K562 (cell line): ENCODE data around the gene IQCK. TPM values are rescaled to one million over a fixed set of nuclear protein-coding genes. Genes with fewer than 3 reads are reported as not detected.

Experiments used
- ATAC-seq: fragments of 200-7000 bp; cut with Tn5 transposase; 3 replicates; pipeline ENCODE4 v1.9.1; 2020; ENCODE audit warnings: moderate library complexity
- BruUV-seq: library from RNA; stranded (reverse); fragments of 400-500 nt; replicated peaks from 2 replicates; lab custom pipeline; 2021; lab: Mats Ljungman, UMichigan
- CTCF ChIA-PET: fragments of 300-600 bp; formaldehyde crosslinking; extraction: SDS; loops from one replicate; lab custom pipeline; 2021; ENCODE audit warnings: low intra/inter-chr PET ratio; lab: Yijun Ruan, JAX
- POLR2A ChIA-PET: fragments of 300-600, 350-650 bp; sonication (Branson Sonifier 250); formaldehyde crosslinking; extraction: SDS; loops from one replicate; lab custom pipeline; 2021; ENCODE audit warnings: antibody characterized with exemption, inconsistent platforms; lab: Yijun Ruan, JAX
- DNase-seq, 4 experiments: peaks; one replicate each; pipeline versions ENCODE4 v3.0.0 to v3.0.0-alpha.2; 2011 to 2018; ENCODE audit warnings: low spot score in 3 of 4, mixed read lengths in 3 of 4; ENCODE audit errors: extremely low read depth in 1 of 4
- FAIRE-seq: peaks from 2 replicates; lab custom pipeline; 2011; peaks lifted over from hg19 to GRCh38; lab: Jason Lieb, UNC
- H2AFZ ChIP-seq: 2 replicates; pipeline ENCODE4 v1.6.0; 2011; ENCODE audit warnings: low read depth, low read length, control low read depth, inconsistent platforms
- H3K27ac ChIP-seq: fragments of 200-600 bp; 3 replicates; pipeline ENCODE4 v1.8.0; 2011; ENCODE audit warnings: low read depth, mild to moderate bottlenecking, control low read depth, inconsistent platforms, low read length, moderate library complexity, mixed read lengths; ENCODE audit errors: extremely low read depth
- H3K27me3 ChIP-seq, 2 experiments: fragments of 300-600 bp in 1 of 2; 2 replicates in 1 of 2; 3 replicates in 1 of 2; pipeline versions ENCODE4 v1.6.0 to v1.8.0; 2011; ENCODE audit warnings: inconsistent platforms in 2 of 2, low read length in 2 of 2, mild to moderate bottlenecking in 1 of 2, mixed read lengths in 1 of 2, moderate library complexity in 1 of 2; ENCODE audit not compliant: control insufficient read depth in 2 of 2, insufficient read depth in 2 of 2
- H3K36me3 ChIP-seq: fragments of 300-600 bp; 3 replicates; pipeline ENCODE4 v1.8.0; 2011; ENCODE audit warnings: mild to moderate bottlenecking, low read length, inconsistent platforms; ENCODE audit not compliant: control insufficient read depth, insufficient read depth
- H3K4me1 ChIP-seq, 2 experiments: fragments of 200-600 bp in 1 of 2; replicated peaks in 1 of 2; 2 replicates in 1 of 2; 3 replicates in 1 of 2; pipeline versions ENCODE4 v1.5.1 to v1.8.0; 2011; ENCODE audit warnings: inconsistent platforms in 2 of 2, low read length in 2 of 2, mild to moderate bottlenecking in 1 of 2, mixed read lengths in 1 of 2, moderate library complexity in 1 of 2; ENCODE audit not compliant: control insufficient read depth in 2 of 2, insufficient read depth in 2 of 2
- H3K4me2 ChIP-seq: 2 replicates; pipeline ENCODE4 v1.6.1; 2011; ENCODE audit warnings: low read length, control low read depth, inconsistent platforms, mixed read lengths; ENCODE audit not compliant: insufficient read depth
- H3K4me3 ChIP-seq: fragments of 200-600 bp; sonication (generic), shearing (Covaris generic); 2 replicates; pipeline ENCODE4 v1.5.1; 2016; ENCODE audit warnings: control low read depth, inconsistent platforms
- H3K79me2 ChIP-seq: fragments of 200-600 bp; 3 replicates; pipeline ENCODE4 v1.8.0; 2011; ENCODE audit warnings: low read length, inconsistent platforms; ENCODE audit not compliant: control insufficient read depth, insufficient read depth
- H3K9ac ChIP-seq, 2 experiments: 2 replicates each; pipeline versions ENCODE4 v1.6.0 to v1.6.1; 2011; ENCODE audit warnings: low read depth in 2 of 2, low read length in 2 of 2, control low read depth in 1 of 2, inconsistent platforms in 1 of 2, mild to moderate bottlenecking in 1 of 2, mixed read lengths in 1 of 2; ENCODE audit not compliant: insufficient read depth in 1 of 2
- H3K9me1 ChIP-seq: one replicate; pipeline ENCODE4 v1.6.0; 2011; ENCODE audit warnings: inconsistent platforms, mild to moderate bottlenecking, low read length, moderate library complexity; ENCODE audit not compliant: control insufficient read depth, insufficient read depth
- H3K9me3 ChIP-seq: replicated peaks from 2 replicates; pipeline ENCODE4 v1.5.1; 2011; ENCODE audit warnings: low read depth, low read length, inconsistent platforms; ENCODE audit not compliant: control insufficient read depth, insufficient read depth
- H4K20me1 ChIP-seq: replicated peaks from 2 replicates; pipeline ENCODE4 v1.6.1; 2011; ENCODE audit warnings: low read length, inconsistent platforms, mixed read lengths; ENCODE audit not compliant: control insufficient read depth, insufficient read depth
- FIP1L1 ChIP-seq: fragments of 200-400 bp; formaldehyde crosslinking; IDR thresholded peaks from 2 replicates; pipeline ENCODE4 v1.6.1; 2018; ENCODE audit warnings: mild to moderate bottlenecking, low read depth, low read length; ENCODE audit not compliant: poor library complexity, severe bottlenecking
- PTBP1 ChIP-seq: fragments of 200-400 bp; formaldehyde crosslinking; IDR thresholded peaks from 2 replicates; pipeline ENCODE4 v1.6.1; 2017; ENCODE audit warnings: low read depth, low read length
- RNF2 ChIP-seq: sonication (generic); IDR thresholded peaks from 2 replicates; pipeline ENCODE4 v1.6.1; 2016
- WGBS: fragments of 100-300 bp; shearing (Covaris generic); methylation state at CpG from one replicate; pipeline ENCODE4 v1.1.6; 2016; ENCODE audit warnings: low coverage, mixed read lengths; ENCODE audit not compliant: insufficient coverage; ENCODE audit errors: missing lambda C conversion rate; 5-methylcytosine and 5-hydroxymethylcytosine counted together
- in situ Hi-C: fragments of 300-500 bp; cut with MboI; formaldehyde crosslinking; loops from 4 replicates; pipeline ENCODE4 v1.15.0; 2018; ENCODE audit warnings: inconsistent platforms, mixed read lengths
- intact Hi-C: fragments of 100-400 bp; cut with micrococcal nuclease; formaldehyde crosslinking; loops from 2 replicates; pipeline ENCODE4 v1.14.2; 2022
- polyA plus RNA-seq, 8 experiments: library from polyadenylated mRNA; depleted of rRNA in 4 of 8; stranded (reverse) in 5 of 8; unstranded in 3 of 8; fragments of >200 nt; fragmentation: Nextera tagmentation in 2 of 8; fragmentation: Illumina TruSeq in 1 of 8; extraction: Ambion mirVana in 2 of 8; extraction: Trizol in 1 of 8; gene quantifications; 2 replicates each; pipeline versions ENCODE4 v1.2.1 to v1.2.3, GENCODE V29; 2011 to 2014; ENCODE audit warnings: inconsistent platforms in 1 of 8, missing spikeins in 1 of 8
- total RNA-seq, 7 experiments: library from RNA; depleted of rRNA in 6 of 7; stranded (reverse); fragments of >200 nt in 6 of 7; fragmentation: Illumina TruSeq in 2 of 7; extraction: Trizol in 2 of 7; gene quantifications; 2 replicates each; pipeline versions ENCODE4 v1.2.1 to v1.2.3, GENCODE V29; 2011 to 2021; ENCODE audit warnings: low replicate concordance in 1 of 7
- TF ChIP-seq, protein P1 (sequence below): fragments of 450-650 bp; formaldehyde crosslinking; IDR thresholded peaks from 2 replicates; pipeline ENCODE4 v1.4.0; 2020; ENCODE audit warnings: mild to moderate bottlenecking

The IQCK gene
- total and polyA plus RNA-seq, 9 of the 15 experiments (the other 6 are each of a cell fraction or from before 2014, with no cell fraction given), result 5.2 to 12.2 (median 7.3) TPM

- H3K4me3 ChIP-seq, result no peak overlapping the region
- H3K9ac ChIP-seq, result no peak overlapping the region
- no TSS peak for BruUV-seq
- H3K9me3 ChIP-seq, result no peaks in the 10 kb centered on the region
- in situ Hi-C loops, result no loop called here
- H2AFZ ChIP-seq, result no peak overlapping the region
- no peaks in the 10 kb centered on the region for H3K4me1 ChIP-seq
- no peaks in the 10 kb centered on the region for H3K27me3 ChIP-seq
- FAIRE-seq (no peak), ATAC-seq (no peak), DNase-seq (no peak)
- WGBS, result 63% methylated on average over 6 of the region's 6 CpGs
- no peaks in the 10 kb centered on the region for H4K20me1 ChIP-seq
- H3K9me1 ChIP-seq, result no peaks in the 10 kb centered on the region
- CTCF ChIA-PET, result no interaction called here
- H3K79me2 ChIP-seq, result no peaks in the 10 kb centered on the region
- no peak overlapping the region for H3K27ac ChIP-seq
- intact Hi-C loops, result no loop called here
- POLR2A ChIA-PET, result no interaction called here
- H3K4me2 ChIP-seq, result no peak overlapping the region
- TF ChIP-seq PTBP1 (no peak), FIP1L1 (no peak), RNF2 (no peak)
- TF ChIP-seq, protein P1, sequence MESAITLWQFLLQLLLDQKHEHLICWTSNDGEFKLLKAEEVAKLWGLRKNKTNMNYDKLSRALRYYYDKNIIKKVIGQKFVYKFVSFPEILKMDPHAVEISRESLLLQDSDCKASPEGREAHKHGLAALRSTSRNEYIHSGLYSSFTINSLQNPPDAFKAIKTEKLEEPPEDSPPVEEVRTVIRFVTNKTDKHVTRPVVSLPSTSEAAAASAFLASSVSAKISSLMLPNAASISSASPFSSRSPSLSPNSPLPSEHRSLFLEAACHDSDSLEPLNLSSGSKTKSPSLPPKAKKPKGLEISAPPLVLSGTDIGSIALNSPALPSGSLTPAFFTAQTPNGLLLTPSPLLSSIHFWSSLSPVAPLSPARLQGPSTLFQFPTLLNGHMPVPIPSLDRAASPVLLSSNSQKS (CRISPR knock-in tag), result no peak
- H3K36me3 ChIP-seq, result no peaks in the 10 kb centered on the region
These were observed 15.5 kb downstream of the IQCK start for GRCh38 chr16:19733551-19733950.
